Karpas-422 (cell line): ENCODE measurements around the gene CBARP. TPM values are rescaled to one million over a fixed set of nuclear protein-coding genes. Genes with fewer than 3 reads are reported as not detected.

Source experiments
- DNase-seq: peaks from one replicate; pipeline ENCODE4 v3.0.0-alpha.2; 2015
- H2AFZ ChIP-seq: fragments of 200-600 bp; sonication (generic); 2 replicates; pipeline ENCODE4 v1.6.1; 2014; ENCODE audit warnings: antibody characterized with exemption, low read length, mixed read lengths
- H3K27ac ChIP-seq: fragments of 200-600 bp; sonication (generic); 2 replicates; pipeline ENCODE4 v1.5.1; 2014; ENCODE audit warnings: mild to moderate bottlenecking, low read length, moderate library complexity
- H3K27me3 ChIP-seq: fragments of 200-600 bp; sonication (generic); 2 replicates; pipeline ENCODE4 v1.6.1; 2014; ENCODE audit warnings: low read length, mixed read lengths
- H3K36me3 ChIP-seq: fragments of 200-600 bp; sonication (generic); 2 replicates; pipeline ENCODE4 v1.6.1; 2014; ENCODE audit warnings: low read length, mixed read lengths; ENCODE audit not compliant: insufficient read depth
- H3K4me1 ChIP-seq: fragments of 200-600 bp; sonication (generic); 2 replicates; pipeline ENCODE4 v1.6.1; 2014; ENCODE audit warnings: mild to moderate bottlenecking, low read length, mixed read lengths
- H3K4me2 ChIP-seq: fragments of 200-600 bp; sonication (generic); 2 replicates; pipeline ENCODE4 v1.6.1; 2014; ENCODE audit warnings: low read length, low read depth, mild to moderate bottlenecking; ENCODE audit not compliant: poor library complexity, severe bottlenecking
- H3K4me3 ChIP-seq: fragments of 200-600 bp; sonication (generic); 2 replicates; pipeline ENCODE4 v1.5.1; 2014; ENCODE audit warnings: mild to moderate bottlenecking, antibody characterized with exemption, low read length, mixed read lengths
- H3K79me2 ChIP-seq: fragments of 200-600 bp; sonication (generic); 2 replicates; pipeline ENCODE4 v1.6.1; 2014; ENCODE audit warnings: mild to moderate bottlenecking, low read length, mixed read lengths
- H3K9ac ChIP-seq: fragments of 200-600 bp; sonication (generic); 2 replicates; pipeline ENCODE4 v1.6.0; 2014; ENCODE audit warnings: low read length
- H3K9me2 ChIP-seq: fragments of 200-600 bp; sonication (generic), shearing (Covaris generic); replicated peaks from 2 replicates; pipeline ENCODE4 v1.6.0; 2014; ENCODE audit warnings: mild to moderate bottlenecking, low read length, moderate library complexity; ENCODE audit not compliant: insufficient read depth
- H3K9me3 ChIP-seq: fragments of 300-700, 200-600 bp; sonication (generic); 2 replicates; pipeline ENCODE4 v1.6.1; 2014; ENCODE audit warnings: low read length, mixed read lengths
- H4K20me1 ChIP-seq: fragments of 200-600 bp; sonication (generic); 2 replicates; pipeline ENCODE4 v1.6.1; 2014; ENCODE audit warnings: mild to moderate bottlenecking, antibody characterized with exemption, low read length, low read depth; ENCODE audit not compliant: insufficient read depth
- total RNA-seq: library from RNA; depleted of rRNA; stranded (reverse); fragments of >200 nt; shearing (Covaris generic); gene quantifications from 2 replicates; pipeline ENCODE4 v1.2.3, GENCODE V29; 2014; ENCODE audit warnings: low replicate concordance

CBARP gene
- total RNA-seq, 1 experiment from 2014 or later = 1.6 TPM

DNA sequence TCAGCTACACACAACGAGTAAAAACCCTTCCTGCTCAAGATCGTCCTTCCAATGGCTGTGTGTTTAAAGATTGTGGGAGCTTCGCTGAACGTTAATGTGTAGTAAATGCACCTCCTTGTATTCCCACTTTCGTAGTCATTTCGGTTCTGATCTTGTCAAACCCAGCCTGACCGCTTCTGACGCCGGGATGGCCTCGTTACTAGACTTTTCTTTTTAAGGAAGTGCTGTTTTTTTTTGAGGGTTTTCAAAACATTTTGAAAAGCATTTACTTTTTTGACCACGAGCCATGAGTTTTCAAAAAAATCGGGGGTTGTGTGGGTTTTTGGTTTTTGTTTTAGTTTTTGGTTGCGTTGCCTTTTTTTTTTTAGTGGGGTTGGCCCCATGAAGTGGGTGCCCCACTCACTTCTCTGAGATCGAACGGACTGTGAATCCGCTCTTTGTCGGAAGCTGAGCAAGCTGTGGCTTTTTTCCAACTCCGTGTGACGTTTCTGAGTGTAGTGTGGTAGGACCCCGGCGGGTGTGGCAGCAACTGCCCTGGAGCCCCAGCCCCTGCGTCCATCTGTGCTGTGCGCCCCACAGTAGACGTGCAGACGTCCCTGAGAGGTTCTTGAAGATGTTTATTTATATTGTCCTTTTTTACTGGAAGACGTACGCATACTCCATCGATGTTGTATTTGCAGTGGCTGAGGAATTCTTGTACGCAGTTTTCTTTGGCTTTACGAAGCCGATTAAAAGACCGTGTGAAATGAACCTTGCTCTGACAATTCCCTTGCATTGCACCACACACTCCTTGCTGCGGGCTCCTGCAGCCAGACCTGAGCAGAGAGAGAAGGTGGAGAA, 34.8 kb upstream of the CBARP start:
- Histone ChIP-seq H2AFZ (no peak overlapping the region), H3K36me3 (peaks cover 42% of the 10 kb centered on the region), H3K27me3 (no peaks in the 10 kb centered on the region), H3K4me1 (peaks cover 53% of the 10 kb centered on the region), H3K9me3 (no peaks in the 10 kb centered on the region), H4K20me1 (peaks cover 32% of the 10 kb centered on the region), H3K9ac (no peak overlapping the region), H3K27ac (no peak overlapping the region), H3K79me2 (peaks cover 31% of the 10 kb centered on the region), H3K4me2 (no peak overlapping the region), H3K9me2 (no peaks in the 10 kb centered on the region), H3K4me3 (no peak overlapping the region)
- no peak for DNase-seq

DNA sequence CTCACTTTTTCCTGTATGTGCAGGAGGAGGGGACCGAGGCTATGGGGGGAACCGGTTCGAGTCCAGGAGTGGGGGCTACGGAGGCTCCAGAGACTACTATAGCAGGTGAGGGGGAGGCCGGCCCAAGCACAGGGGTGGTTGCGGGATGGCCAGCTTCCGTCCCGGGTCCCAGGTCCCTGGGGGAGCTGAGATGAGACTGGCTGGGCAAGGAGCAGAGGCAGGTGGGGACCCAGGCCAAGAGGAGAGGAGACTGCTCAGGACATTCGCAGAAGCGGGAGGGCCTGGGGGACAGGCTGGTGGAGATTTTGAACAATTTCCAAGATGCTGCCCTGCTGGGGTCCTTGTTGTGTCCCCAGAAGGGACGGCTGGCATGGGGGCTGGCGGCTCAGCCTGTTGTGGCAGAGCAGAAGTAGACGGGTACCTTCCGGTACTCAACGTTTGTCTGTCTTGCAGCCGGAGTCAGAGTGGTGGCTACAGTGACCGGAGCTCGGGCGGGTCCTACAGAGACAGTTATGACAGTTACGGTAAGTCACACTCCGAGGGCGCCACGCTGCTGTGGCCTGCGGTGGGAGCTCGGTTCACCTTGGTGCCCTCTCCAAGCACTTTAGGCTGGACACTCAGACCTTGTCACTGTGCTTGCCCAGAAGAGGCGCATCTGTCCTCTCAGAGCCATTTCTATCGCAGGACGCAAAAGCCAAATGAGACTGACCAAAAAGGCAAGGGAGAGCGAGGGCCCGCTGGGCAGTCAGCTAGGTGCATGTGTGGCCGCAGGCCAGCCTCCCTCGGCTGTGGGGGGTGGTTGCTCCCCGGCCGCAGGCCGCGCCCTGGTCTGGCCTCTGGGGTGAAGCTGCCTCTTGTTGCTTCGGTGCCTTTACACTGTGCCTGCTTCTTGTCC, 34.0 kb upstream of the CBARP start:
- Histone ChIP-seq H3K79me2 (peaks cover 25% of the 10 kb centered on the region), H3K4me1 (peaks cover 60% of the 10 kb centered on the region), H3K27me3 (no peaks in the 10 kb centered on the region), H3K9me2 (no peaks in the 10 kb centered on the region), H3K27ac (no peak overlapping the region), H4K20me1 (peaks cover 31% of the 10 kb centered on the region), H3K36me3 (peaks cover 36% of the 10 kb centered on the region), H3K9me3 (no peaks in the 10 kb centered on the region), H3K4me2 (peak overlapping the region; percentile 17), H2AFZ (no peak overlapping the region), H3K4me3 (no peak overlapping the region), H3K9ac (no peak overlapping the region)
- no peak for DNase-seq

DNA sequence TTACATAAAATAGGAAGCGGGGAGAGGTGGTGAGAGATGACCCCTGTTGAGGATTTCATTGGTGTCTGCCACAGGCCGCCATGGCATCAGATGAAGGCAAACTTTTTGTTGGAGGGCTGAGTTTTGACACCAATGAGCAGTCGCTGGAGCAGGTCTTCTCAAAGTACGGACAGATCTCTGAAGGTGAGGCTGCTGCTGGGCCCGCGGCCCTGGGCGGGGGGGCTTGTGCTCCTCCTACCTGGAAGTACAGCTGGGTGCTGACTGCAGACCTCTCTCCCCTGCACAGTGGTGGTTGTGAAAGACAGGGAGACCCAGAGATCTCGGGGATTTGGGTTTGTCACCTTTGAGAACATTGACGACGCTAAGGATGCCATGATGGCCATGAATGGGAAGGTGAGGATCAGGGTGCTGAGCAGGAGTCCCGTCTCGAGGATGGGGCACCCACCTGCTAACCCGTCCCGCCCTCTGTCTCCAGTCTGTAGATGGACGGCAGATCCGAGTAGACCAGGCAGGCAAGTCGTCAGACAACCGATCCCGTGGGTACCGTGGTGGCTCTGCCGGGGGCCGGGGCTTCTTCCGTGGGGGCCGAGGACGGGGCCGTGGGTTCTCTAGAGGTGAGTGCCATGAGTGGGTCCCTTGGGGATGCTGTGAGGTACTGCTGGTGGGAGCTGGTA, 33.2 kb upstream of the CBARP start:
- Histone ChIP-seq H3K27me3 (no peaks in the 10 kb centered on the region), H3K9me2 (no peaks in the 10 kb centered on the region), H3K36me3 (peaks cover 32% of the 10 kb centered on the region), H3K4me3 (peak overlapping the region; percentile 83; the same call in 1 of the 2 replicates), H3K27ac (peak overlapping the region; percentile 77), H3K79me2 (peaks cover 17% of the 10 kb centered on the region), H3K9ac (peak overlapping the region; percentile 92; the same call in 1 of the 2 replicates), H2AFZ (no peak overlapping the region), H3K4me1 (peaks cover 60% of the 10 kb centered on the region), H4K20me1 (peaks cover 28% of the 10 kb centered on the region), H3K4me2 (peak overlapping the region; percentile 85), H3K9me3 (no peaks in the 10 kb centered on the region)
- no peak for DNase-seq

DNA sequence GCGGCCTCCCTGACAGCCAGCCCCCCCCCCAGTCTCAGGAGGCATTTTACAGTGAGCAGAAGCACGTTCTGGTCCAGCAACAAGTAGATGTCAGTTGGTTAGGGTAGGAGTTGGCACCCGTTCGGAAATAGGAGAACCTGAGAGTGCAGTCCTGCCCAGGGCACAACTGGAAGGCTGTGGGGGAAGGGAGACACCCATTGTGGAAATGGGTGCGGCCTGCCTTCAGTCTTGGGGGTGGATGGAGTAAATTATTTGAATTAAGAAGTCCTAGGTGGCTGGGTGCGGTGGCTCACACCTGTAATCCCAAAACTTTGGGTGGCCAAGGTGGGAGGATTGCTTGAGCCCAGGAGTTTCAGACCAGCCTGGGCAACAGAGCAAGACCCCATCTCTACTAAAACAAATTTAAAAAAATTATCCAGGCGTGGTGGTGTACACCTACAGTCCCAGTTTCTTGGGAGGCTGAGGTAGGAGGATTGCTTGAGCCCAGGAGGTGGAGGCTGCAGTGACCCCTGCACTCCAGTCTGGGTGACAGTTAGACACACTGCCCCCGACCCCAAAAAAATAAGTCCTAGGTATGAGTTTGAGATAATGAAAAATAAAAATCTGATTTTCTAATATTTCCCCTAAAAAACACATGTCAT, 32.5 kb upstream of the CBARP start:
- peak overlapping the region; percentile 77 for H3K27ac ChIP-seq
- H2AFZ ChIP-seq = no peak overlapping the region
- H3K79me2 ChIP-seq = peaks cover 16% of the 10 kb centered on the region
- H4K20me1 ChIP-seq = peaks cover 28% of the 10 kb centered on the region
- H3K27me3 ChIP-seq = no peaks in the 10 kb centered on the region
- DNase-seq = peak; percentile 66
- peaks cover 32% of the 10 kb centered on the region for H3K36me3 ChIP-seq
- H3K9me3 ChIP-seq = no peaks in the 10 kb centered on the region
- H3K4me3 ChIP-seq = peak overlapping the region; percentile 83
- peaks cover 66% of the 10 kb centered on the region for H3K4me1 ChIP-seq
- no peaks in the 10 kb centered on the region for H3K9me2 ChIP-seq
- peak overlapping the region; percentile 85 for H3K4me2 ChIP-seq
- H3K9ac ChIP-seq = peak overlapping the region; percentile 92

DNA sequence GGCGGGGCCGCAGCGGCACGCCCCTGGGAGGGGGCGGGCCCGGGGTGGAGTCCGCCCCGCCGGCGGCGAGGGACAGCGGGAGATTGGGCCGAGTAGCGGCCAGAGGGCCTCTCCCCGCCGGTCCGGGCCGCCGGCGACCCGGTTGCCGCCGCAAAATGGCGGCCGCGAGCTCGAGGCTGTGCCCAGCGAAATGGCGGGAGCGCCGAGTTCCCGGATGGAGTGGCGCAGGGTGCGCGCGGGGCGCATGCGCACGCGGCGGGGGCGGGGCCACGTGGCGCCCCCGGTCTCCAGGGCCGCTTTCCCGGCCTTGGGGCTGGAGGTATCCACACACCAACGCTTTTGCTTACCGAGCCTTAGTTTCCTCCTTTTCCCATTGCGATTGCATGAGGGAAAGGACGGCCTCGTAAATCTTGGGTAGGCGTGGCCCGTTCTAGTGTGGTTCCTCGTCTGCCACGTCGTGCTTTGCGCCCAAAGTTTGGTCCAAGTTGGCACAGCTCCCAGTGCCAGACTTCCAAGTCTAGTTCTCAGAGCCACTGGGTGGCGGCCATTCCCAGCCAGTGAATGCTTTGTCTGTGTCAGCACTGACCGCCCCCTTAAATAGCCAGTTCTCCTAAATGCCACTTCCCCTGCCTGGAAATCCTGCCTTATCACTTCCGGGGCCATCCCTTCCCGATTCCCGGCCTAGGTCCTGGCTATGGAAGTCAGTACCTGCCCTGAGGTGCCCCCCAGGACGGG, 31.8 kb upstream of the CBARP start:
- H3K27me3 ChIP-seq = no peaks in the 10 kb centered on the region
- H3K4me1 ChIP-seq = peaks cover 67% of the 10 kb centered on the region
- DNase-seq = peak; percentile 94
- H3K4me3 ChIP-seq = peak overlapping the region; percentile 83
- peaks cover 28% of the 10 kb centered on the region for H3K36me3 ChIP-seq
- peaks cover 16% of the 10 kb centered on the region for H3K79me2 ChIP-seq
- H2AFZ ChIP-seq = no peak overlapping the region
- peaks cover 28% of the 10 kb centered on the region for H4K20me1 ChIP-seq
- H3K4me2 ChIP-seq = peak overlapping the region; percentile 85
- no peaks in the 10 kb centered on the region for H3K9me3 ChIP-seq
- H3K9ac ChIP-seq = peak overlapping the region; percentile 92
- H3K27ac ChIP-seq = peak overlapping the region; percentile 77
- H3K9me2 ChIP-seq = no peaks in the 10 kb centered on the region

DNA sequence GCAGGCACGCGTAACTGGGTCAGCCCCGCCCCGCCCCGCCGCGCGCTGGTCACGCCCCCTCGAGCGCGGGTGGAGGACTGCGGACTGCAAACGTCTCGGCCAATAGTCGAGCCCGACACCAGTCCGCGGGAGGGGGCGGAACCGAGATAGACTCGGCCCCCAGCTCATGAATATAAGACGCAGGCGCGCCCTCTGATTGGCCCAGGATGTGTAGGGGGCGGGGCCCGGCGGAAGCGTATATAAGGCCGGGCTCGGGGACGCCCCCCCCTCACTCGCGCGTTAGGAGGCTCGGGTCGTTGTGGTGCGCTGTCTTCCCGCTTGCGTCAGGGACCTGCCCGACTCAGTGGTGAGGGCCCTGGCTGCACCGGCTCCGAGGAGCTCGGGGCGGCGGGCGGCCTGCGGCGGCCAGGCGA, 31.3 kb upstream of the CBARP start, which contains the start of gene CIRBP:
Gene CIRBP, plus strand, starts transcription at position 268 of the 413 bp plus-strand sequence. CDS start 1,602 bp downstream, outside the sequence.
- Histone ChIP-seq H3K9ac (peak within 1 kb of the TSS; percentile 92), H3K4me1 (peaks cover 66% of the 10 kb centered on the region), H4K20me1 (peaks cover 28% of the 10 kb centered on the region), H3K36me3 (peaks cover 22% of the 10 kb centered on the region), H3K79me2 (peaks cover 16% of the 10 kb centered on the region), H3K27me3 (no peaks in the 10 kb centered on the region), H3K9me2 (no peaks in the 10 kb centered on the region), H3K9me3 (no peaks in the 10 kb centered on the region), H2AFZ (no peak within 1 kb of the TSS), H3K27ac (peak within 1 kb of the TSS; percentile 77), H3K4me2 (peak within 1 kb of the TSS; percentile 85), H3K4me3 (peak within 1 kb of the TSS; percentile 83)
- DNase-seq = peak; percentile 99
